ENCODE results near the gene MPZL1.

- TF ChIP-seq, protein P1, sequence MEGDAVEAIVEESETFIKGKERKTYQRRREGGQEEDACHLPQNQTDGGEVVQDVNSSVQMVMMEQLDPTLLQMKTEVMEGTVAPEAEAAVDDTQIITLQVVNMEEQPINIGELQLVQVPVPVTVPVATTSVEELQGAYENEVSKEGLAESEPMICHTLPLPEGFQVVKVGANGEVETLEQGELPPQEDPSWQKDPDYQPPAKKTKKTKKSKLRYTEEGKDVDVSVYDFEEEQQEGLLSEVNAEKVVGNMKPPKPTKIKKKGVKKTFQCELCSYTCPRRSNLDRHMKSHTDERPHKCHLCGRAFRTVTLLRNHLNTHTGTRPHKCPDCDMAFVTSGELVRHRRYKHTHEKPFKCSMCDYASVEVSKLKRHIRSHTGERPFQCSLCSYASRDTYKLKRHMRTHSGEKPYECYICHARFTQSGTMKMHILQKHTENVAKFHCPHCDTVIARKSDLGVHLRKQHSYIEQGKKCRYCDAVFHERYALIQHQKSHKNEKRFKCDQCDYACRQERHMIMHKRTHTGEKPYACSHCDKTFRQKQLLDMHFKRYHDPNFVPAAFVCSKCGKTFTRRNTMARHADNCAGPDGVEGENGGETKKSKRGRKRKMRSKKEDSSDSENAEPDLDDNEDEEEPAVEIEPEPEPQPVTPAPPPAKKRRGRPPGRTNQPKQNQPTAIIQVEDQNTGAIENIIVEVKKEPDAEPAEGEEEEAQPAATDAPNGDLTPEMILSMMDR (IDR thresholded peaks at IDR 0.05; ENCODE audit: borderline replicate concordance, extremely low read depth, low read length, poor library complexity, severe bottlenecking): no peak
- TF ChIP-seq EZH2 (IDR thresholded peaks at IDR 0.05; ENCODE audit: borderline replicate concordance, low read depth, low read length, severe bottlenecking): no peak
Measured at GRCh38 chr1:167776151-167776550, 54.4 kb downstream of the MPZL1 start.

Measured in DND-41 (cell line).